ENCODE data around the gene IL13RA1. TPM values are rescaled to one million over a fixed set of nuclear protein-coding genes. Genes with fewer than 3 reads are reported as not detected.

IL13RA1 gene
- total RNA-seq, 1 experiment from 2014 or later: 28.2 TPM

DNA sequence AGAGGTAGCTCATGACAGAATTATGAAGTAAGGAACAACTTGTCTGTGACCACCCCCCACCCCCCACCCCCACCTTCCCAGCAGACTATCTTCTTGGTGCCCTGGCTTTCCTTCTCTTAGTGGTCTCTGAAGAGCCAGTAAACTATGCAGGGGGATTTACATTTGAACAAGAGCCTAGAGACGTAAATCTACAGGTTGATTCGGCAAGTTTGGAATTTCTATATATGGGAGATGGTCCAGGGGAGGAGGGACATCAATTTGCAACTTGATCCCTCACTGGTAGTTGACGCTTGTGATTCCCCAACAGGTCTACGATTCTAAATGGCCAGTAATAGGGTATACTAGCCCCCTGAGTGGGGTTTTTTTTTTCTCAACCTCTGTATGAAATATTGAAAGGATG is 36.7 kb downstream of the IL13RA1 start:
- ChIA-PET CTCF (interaction anchor here (1.2 kb wide), 1 partner anchor 43 kb away, joined by 4 read pairs; no protein-coding TSS in a partner anchor), RAD21 (ENCODE audit: low non-redundant PET in 1 of 2, low total read pairs in 2 of 2, uncharacterized antibody in 2 of 2, unreplicated experiment in 2 of 2) (no interaction called here), POLR2A (no interaction called here)
- no peaks in the 10 kb centered on the region for H3K4me1 ChIP-seq (ENCODE audit: control insufficient read depth in 1 of 2, insufficient read depth in 2 of 2, low read length in 2 of 2)
- no peaks in the 10 kb centered on the region for H3K36me3 ChIP-seq (ENCODE audit: control insufficient read depth in 1 of 2, insufficient read depth in 2 of 2, low read length in 2 of 2)
- H3K4me3 ChIP-seq (replicated peaks in 1 of 2; ENCODE audit: low read depth in 1 of 2, low read length in 2 of 2): no peak overlapping the region
- BruUV-seq (replicated peaks): no TSS peak
- H3K9me3 ChIP-seq (ENCODE audit: control insufficient read depth in 1 of 2, insufficient read depth in 1 of 2, low read depth in 1 of 2, low read length in 2 of 2): no peaks in the 10 kb centered on the region
- no peak overlapping the region for H3K27ac ChIP-seq (ENCODE audit: low read depth, low read length)
- ATAC-seq: no peak
- no peak overlapping the region for H3K9ac ChIP-seq (ENCODE audit: low read length)
- no peaks in the 10 kb centered on the region for H3K27me3 ChIP-seq (ENCODE audit: insufficient read depth, low read length)
- no peak overlapping the region for H2AFZ ChIP-seq (ENCODE audit: low read depth, low read length, poor library complexity, severe bottlenecking)
- no peaks in the 10 kb centered on the region for H3K79me2 ChIP-seq (ENCODE audit: insufficient read depth, low read length)
- intact Hi-C loops (cut with micrococcal nuclease): no loop called here
- H4K20me1 ChIP-seq (ENCODE audit: insufficient read depth): no peaks in the 10 kb centered on the region
- H3K9me2 ChIP-seq (ENCODE audit: insufficient read depth): no peaks in the 10 kb centered on the region
- DNase-seq (ENCODE audit: low read depth, low spot score): no peak
- H3K4me2 ChIP-seq (ENCODE audit: low read length): no peak overlapping the region
- TF ChIP-seq YY1 (IDR thresholded peaks at IDR 0.05; ENCODE audit: extremely low read depth, insufficient replicate concordance, low read depth, low read length) (no peak), SIN3A (IDR thresholded peaks at IDR 0.05; ENCODE audit: low read depth) (no peak), EGR1 (IDR thresholded peaks at IDR 0.05; ENCODE audit: low read depth) (no peak), POLR2AphosphoS5 (IDR thresholded peaks at IDR 0.05; ENCODE audit: low read depth, low read length) (no peak), ELF1 (IDR thresholded peaks at IDR 0.05; ENCODE audit: borderline replicate concordance, low read depth) (no peak), SRF (IDR thresholded peaks at IDR 0.05; ENCODE audit: low read depth) (no peak), CEBPB (IDR thresholded peaks at IDR 0.05; ENCODE audit: low read depth) (no peak), SP1 (IDR thresholded peaks at IDR 0.05; ENCODE audit: low read depth) (no peak)
- TF ChIP-seq, protein P1, sequence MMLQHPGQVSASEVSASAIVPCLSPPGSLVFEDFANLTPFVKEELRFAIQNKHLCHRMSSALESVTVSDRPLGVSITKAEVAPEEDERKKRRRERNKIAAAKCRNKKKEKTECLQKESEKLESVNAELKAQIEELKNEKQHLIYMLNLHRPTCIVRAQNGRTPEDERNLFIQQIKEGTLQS (IDR thresholded peaks at IDR 0.05): no peak
- TF ChIP-seq, protein P2, sequence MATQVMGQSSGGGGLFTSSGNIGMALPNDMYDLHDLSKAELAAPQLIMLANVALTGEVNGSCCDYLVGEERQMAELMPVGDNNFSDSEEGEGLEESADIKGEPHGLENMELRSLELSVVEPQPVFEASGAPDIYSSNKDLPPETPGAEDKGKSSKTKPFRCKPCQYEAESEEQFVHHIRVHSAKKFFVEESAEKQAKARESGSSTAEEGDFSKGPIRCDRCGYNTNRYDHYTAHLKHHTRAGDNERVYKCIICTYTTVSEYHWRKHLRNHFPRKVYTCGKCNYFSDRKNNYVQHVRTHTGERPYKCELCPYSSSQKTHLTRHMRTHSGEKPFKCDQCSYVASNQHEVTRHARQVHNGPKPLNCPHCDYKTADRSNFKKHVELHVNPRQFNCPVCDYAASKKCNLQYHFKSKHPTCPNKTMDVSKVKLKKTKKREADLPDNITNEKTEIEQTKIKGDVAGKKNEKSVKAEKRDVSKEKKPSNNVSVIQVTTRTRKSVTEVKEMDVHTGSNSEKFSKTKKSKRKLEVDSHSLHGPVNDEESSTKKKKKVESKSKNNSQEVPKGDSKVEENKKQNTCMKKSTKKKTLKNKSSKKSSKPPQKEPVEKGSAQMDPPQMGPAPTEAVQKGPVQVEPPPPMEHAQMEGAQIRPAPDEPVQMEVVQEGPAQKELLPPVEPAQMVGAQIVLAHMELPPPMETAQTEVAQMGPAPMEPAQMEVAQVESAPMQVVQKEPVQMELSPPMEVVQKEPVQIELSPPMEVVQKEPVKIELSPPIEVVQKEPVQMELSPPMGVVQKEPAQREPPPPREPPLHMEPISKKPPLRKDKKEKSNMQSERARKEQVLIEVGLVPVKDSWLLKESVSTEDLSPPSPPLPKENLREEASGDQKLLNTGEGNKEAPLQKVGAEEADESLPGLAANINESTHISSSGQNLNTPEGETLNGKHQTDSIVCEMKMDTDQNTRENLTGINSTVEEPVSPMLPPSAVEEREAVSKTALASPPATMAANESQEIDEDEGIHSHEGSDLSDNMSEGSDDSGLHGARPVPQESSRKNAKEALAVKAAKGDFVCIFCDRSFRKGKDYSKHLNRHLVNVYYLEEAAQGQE (IDR thresholded peaks at IDR 0.05; ENCODE audit: low read depth): no peak
- TF ChIP-seq, protein P3, sequence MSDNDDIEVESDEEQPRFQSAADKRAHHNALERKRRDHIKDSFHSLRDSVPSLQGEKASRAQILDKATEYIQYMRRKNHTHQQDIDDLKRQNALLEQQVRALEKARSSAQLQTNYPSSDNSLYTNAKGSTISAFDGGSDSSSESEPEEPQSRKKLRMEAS (IDR thresholded peaks at IDR 0.05): no peak
